Measurements from ENCODE around the gene ZNF487. TPM values are rescaled to one million over a fixed set of nuclear protein-coding genes. Genes with fewer than 3 reads are reported as not detected.
A peak's percentile ranks its signal among the peaks of the same experiment; 100 is the strongest.

ZNF487 gene
- total and polyA plus RNA-seq, 2 of the 13 experiments (the other 11 are each of a cell fraction or from before 2014, with no cell fraction given), result 7.4 to 8.8 TPM

GRCh38 chr10:43417950-43418768, 18.8 kb upstream of the ZNF487 start (continued):
- TF ChIP-seq, protein P1, sequence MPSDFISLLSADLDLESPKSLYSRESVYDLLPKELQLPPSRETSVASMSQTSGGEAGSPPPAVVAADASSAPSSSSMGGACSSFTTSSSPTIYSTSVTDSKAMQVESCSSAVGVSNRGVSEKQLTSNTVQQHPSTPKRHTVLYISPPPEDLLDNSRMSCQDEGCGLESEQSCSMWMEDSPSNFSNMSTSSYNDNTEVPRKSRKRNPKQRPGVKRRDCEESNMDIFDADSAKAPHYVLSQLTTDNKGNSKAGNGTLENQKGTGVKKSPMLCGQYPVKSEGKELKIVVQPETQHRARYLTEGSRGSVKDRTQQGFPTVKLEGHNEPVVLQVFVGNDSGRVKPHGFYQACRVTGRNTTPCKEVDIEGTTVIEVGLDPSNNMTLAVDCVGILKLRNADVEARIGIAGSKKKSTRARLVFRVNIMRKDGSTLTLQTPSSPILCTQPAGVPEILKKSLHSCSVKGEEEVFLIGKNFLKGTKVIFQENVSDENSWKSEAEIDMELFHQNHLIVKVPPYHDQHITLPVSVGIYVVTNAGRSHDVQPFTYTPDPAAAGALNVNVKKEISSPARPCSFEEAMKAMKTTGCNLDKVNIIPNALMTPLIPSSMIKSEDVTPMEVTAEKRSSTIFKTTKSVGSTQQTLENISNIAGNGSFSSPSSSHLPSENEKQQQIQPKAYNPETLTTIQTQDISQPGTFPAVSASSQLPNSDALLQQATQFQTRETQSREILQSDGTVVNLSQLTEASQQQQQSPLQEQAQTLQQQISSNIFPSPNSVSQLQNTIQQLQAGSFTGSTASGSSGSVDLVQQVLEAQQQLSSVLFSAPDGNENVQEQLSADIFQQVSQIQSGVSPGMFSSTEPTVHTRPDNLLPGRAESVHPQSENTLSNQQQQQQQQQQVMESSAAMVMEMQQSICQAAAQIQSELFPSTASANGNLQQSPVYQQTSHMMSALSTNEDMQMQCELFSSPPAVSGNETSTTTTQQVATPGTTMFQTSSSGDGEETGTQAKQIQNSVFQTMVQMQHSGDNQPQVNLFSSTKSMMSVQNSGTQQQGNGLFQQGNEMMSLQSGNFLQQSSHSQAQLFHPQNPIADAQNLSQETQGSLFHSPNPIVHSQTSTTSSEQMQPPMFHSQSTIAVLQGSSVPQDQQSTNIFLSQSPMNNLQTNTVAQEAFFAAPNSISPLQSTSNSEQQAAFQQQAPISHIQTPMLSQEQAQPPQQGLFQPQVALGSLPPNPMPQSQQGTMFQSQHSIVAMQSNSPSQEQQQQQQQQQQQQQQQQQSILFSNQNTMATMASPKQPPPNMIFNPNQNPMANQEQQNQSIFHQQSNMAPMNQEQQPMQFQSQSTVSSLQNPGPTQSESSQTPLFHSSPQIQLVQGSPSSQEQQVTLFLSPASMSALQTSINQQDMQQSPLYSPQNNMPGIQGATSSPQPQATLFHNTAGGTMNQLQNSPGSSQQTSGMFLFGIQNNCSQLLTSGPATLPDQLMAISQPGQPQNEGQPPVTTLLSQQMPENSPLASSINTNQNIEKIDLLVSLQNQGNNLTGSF (CRISPR knock-in tag; IDR thresholded peaks at IDR 0.05), result no peak
- TF ChIP-seq ZNF747 (CRISPR knock-in tag; IDR thresholded peaks at IDR 0.05; ENCODE audit: borderline replicate concordance) (no peak), ZNF639 (CRISPR knock-in tag; conservative IDR thresholded peaks at IDR 0.05) (no peak), CCAR2 (optimal IDR thresholded peaks at IDR 0.05; ENCODE audit: low read depth, low read length) (no peak), DMAP1 (CRISPR knock-in tag; IDR thresholded peaks at IDR 0.05) (peak; percentile 67; the same call in 1 of the 2 replicates), HNF4A (CRISPR knock-in tag; IDR thresholded peaks at IDR 0.05) (peak; percentile 43), CBX1 (IDR thresholded peaks at IDR 0.05; ENCODE audit: low read depth) (no peak), ARNT2 (CRISPR knock-in tag; IDR thresholded peaks at IDR 0.05; ENCODE audit: low read depth) (no peak), ZNF570 (CRISPR knock-in tag; IDR thresholded peaks at IDR 0.05; ENCODE audit: borderline replicate concordance) (no peak), ZNF460 (CRISPR knock-in tag; IDR thresholded peaks at IDR 0.05; ENCODE audit: borderline replicate concordance) (peak; percentile 96), PBX2 (CRISPR knock-in tag; IDR thresholded peaks at IDR 0.05) (no peak), ZNF629 (CRISPR knock-in tag; conservative IDR thresholded peaks at IDR 0.05) (no peak), TCF7L2 (IDR thresholded peaks at IDR 0.05; ENCODE audit: low read depth, low read length) (0 out of 2 replicates have a peak, but pooled peaks have one; percentile 39), PHF5A (CRISPR knock-in tag; IDR thresholded peaks at IDR 0.05; ENCODE audit: low read depth, unreplicated experiment) (no peak), ZNF18 (CRISPR knock-in tag; IDR thresholded peaks at IDR 0.05; ENCODE audit: insufficient replicate concordance) (peak; percentile 40)
- TF ChIP-seq, protein P2, sequence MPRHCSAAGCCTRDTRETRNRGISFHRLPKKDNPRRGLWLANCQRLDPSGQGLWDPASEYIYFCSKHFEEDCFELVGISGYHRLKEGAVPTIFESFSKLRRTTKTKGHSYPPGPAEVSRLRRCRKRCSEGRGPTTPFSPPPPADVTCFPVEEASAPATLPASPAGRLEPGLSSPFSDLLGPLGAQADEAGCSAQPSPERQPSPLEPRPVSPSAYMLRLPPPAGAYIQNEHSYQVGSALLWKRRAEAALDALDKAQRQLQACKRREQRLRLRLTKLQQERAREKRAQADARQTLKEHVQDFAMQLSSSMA (CRISPR knock-in tag; IDR thresholded peaks at IDR 0.05), result no peak
- TF ChIP-seq, protein P3, sequence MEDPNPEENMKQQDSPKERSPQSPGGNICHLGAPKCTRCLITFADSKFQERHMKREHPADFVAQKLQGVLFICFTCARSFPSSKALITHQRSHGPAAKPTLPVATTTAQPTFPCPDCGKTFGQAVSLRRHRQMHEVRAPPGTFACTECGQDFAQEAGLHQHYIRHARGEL (CRISPR knock-in tag; IDR thresholded peaks at IDR 0.05), result no peak

All from HepG2 (cell line).